ENCODE data around the gene PAPOLA.

DNA sequence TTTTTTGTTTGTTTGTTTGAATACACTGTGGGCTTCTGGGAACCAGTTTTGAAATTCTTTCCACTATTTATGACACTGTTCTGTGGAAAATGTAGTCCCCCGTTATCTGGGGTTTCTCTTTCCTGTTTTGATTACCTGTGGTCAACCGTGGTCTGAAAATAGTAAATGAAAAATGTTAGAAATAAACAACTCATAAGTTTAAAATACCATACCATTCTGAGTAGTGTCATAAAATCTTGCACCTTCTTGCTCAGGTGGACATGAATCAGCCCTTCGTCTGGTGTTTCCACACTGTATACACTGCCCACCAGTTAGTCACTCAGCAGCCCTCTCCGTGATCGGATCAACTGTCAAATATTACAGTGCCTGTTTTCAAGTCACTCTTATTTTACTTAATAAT lies 5.1 kb upstream of the PAPOLA start:
- TF ChIP-seq EZH2 (IDR thresholded peaks at IDR 0.05; ENCODE audit: borderline replicate concordance, low read length), result no peak
- TF ChIP-seq, protein P1, sequence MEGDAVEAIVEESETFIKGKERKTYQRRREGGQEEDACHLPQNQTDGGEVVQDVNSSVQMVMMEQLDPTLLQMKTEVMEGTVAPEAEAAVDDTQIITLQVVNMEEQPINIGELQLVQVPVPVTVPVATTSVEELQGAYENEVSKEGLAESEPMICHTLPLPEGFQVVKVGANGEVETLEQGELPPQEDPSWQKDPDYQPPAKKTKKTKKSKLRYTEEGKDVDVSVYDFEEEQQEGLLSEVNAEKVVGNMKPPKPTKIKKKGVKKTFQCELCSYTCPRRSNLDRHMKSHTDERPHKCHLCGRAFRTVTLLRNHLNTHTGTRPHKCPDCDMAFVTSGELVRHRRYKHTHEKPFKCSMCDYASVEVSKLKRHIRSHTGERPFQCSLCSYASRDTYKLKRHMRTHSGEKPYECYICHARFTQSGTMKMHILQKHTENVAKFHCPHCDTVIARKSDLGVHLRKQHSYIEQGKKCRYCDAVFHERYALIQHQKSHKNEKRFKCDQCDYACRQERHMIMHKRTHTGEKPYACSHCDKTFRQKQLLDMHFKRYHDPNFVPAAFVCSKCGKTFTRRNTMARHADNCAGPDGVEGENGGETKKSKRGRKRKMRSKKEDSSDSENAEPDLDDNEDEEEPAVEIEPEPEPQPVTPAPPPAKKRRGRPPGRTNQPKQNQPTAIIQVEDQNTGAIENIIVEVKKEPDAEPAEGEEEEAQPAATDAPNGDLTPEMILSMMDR (conservative IDR thresholded peaks at IDR 0.05 in 1 of 2, IDR thresholded peaks at IDR 0.05 in 1 of 2; ENCODE audit: extremely low read depth in 1 of 2, insufficient read depth in 1 of 2, low read depth in 1 of 2, low read length in 2 of 2), result no peak

All from mammary epithelial cell (primary cell).